Coronary artery (tissue), 2 donors: ENCODE measurements around the gene PHB1.

Experiments
- DNase-seq: peaks from one replicate; pipeline ENCODE4 v3.0.0-alpha.2; 2017; ENCODE audit warnings: low spot score
- H3K27ac ChIP-seq, 2 donors: fragments of 200-600 bp; sonication (generic); one replicate each; pipeline ENCODE4 v1.5.1; 2016 to 2019
- H3K4me3 ChIP-seq: fragments of 200-600 bp; sonication (generic); 2 replicates; pipeline ENCODE4 v1.5.1; 2016; ENCODE audit warnings: mild to moderate bottlenecking, moderate library complexity
- TF ChIP-seq, protein P1 (sequence below): fragments of 200-600 bp; sonication (generic); IDR thresholded peaks from one replicate; pipeline ENCODE4 v1.5.1; 2019; ENCODE audit warnings: antibody characterized with exemption

Gene PHB1

DNA sequence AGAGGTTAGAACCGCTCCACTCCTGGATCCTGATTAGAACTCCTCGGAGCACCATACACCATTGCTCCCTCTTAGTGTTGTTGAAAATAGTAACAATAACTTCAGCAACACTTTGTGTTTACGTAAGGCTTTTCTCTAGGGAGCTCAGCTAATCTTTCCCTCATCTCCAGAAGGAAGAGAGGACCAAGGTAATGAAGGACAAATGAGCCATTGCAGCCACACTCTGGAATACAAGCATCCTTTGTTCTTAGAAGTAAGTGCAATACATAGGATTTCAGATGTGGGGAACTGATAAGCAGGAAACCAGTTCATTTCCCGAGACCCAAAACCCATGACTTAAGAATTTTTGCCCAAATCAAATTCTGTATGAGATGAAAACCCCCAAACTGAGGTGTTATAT lies 29.7 kb downstream of the PHB1 start:
- H3K27ac ChIP-seq: no peak overlapping the region
- no peak overlapping the region for H3K4me3 ChIP-seq
- TF ChIP-seq, protein P1, sequence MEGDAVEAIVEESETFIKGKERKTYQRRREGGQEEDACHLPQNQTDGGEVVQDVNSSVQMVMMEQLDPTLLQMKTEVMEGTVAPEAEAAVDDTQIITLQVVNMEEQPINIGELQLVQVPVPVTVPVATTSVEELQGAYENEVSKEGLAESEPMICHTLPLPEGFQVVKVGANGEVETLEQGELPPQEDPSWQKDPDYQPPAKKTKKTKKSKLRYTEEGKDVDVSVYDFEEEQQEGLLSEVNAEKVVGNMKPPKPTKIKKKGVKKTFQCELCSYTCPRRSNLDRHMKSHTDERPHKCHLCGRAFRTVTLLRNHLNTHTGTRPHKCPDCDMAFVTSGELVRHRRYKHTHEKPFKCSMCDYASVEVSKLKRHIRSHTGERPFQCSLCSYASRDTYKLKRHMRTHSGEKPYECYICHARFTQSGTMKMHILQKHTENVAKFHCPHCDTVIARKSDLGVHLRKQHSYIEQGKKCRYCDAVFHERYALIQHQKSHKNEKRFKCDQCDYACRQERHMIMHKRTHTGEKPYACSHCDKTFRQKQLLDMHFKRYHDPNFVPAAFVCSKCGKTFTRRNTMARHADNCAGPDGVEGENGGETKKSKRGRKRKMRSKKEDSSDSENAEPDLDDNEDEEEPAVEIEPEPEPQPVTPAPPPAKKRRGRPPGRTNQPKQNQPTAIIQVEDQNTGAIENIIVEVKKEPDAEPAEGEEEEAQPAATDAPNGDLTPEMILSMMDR: no peak
- DNase-seq: no peak

GRCh38 chr17:49383060-49383459 lies 31.6 kb downstream of the PHB1 start:
- no peak for DNase-seq
- TF ChIP-seq, protein P1: no peak
- H3K27ac ChIP-seq: no peak overlapping the region
- H3K4me3 ChIP-seq: no peak overlapping the region

DNA sequence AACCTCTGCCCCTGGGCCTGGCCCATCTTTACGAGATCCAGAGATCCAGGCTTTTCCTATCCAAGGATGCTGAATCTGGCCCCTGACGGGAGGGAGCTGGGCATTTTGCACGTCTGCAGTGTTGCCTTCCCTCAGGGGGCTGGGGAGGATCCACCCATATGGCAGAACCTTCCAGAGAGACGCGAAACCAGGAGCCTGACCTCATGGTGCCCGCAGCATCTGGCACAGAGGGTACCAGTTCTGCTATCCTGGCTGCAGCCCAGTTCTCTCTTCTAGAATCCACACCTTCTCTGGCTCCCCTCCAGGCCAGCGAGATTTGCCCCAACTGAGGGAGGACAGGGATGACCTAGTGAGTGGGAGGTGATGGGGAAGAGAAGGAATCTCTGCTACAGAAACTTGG lies 32.1 kb downstream of the PHB1 start:
- H3K4me3 ChIP-seq: no peak overlapping the region

DNA sequence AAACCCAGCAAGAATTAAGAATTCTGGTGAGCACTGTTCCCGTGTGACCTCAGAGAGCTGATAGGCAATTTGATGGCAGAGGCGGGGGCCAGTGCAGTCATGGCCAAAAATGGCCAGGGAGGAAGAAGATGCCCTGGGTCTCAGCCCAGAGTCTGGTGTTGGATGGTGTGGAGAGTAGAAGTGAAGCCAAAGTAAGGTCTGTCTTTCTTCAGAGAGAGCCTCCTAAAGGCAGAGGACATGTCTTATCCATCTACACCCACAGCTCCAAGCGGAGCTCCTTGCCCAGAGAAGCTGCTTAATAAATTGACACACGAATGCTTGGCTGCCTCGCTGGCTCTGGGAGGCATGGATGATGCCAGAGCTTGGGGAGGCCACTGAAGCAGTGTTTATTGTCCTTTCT lies 32.9 kb downstream of the PHB1 start:
- DNase-seq: no peak
- Histone ChIP-seq H3K27ac (no peak overlapping the region), H3K4me3 (no peak overlapping the region)
- TF ChIP-seq, protein P1: no peak

More for the DNA sequence above, 32.1 kb downstream of the PHB1 start:
- TF ChIP-seq, protein P1: no peak
- DNase-seq: no peak
- H3K27ac ChIP-seq: no peak overlapping the region

- TF ChIP-seq, protein P1: no peak
- DNase-seq: no peak
- Histone ChIP-seq H3K4me3 (no peak overlapping the region), H3K27ac (no peak overlapping the region)
Measured at GRCh38 chr17:49381033-49381432, 33.6 kb downstream of the PHB1 start.

GRCh38 chr17:49379926-49380325 lies 34.8 kb downstream of the PHB1 start:
- DNase-seq: no peak
- TF ChIP-seq, protein P1: no peak
- H3K27ac ChIP-seq: no peak overlapping the region
- no peak overlapping the region for H3K4me3 ChIP-seq

DNA sequence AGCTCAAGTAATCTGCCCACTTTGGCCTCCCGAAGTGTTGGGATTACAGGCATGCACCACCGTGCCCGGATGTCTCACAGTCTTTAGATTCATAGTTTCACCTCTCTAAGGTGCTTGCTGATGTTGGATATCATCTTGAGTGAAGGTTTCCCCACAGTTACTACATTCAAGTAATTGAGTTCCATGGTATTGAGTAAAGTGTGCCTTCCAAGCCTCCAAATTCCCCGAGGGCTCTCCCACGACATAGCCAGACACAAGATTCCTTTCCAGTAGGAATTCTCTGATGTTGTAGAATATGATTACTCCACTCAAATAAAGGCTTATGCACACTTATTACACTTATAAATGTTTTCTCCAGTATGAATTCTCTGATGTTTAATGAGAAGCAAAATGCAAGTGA lies 36.4 kb downstream of the PHB1 start:
- no peak overlapping the region for H3K4me3 ChIP-seq
- DNase-seq: no peak
- no peak overlapping the region for H3K27ac ChIP-seq
- TF ChIP-seq, protein P1: no peak
